GM18505 (cell line): ENCODE results near the gene SCML1.
"Not testable (repeated sequence)": the region's sequence is repeated elsewhere in the genome, so short reads cannot be mapped to it uniquely, and the experiment has no call there.

Experiments
- ATAC-seq: cut with Tn5 transposase; IDR thresholded peaks from one replicate; pipeline ENCODE4 v1.9.1; 2021; ENCODE audit not compliant: unreplicated experiment
- POLR2A ChIP-seq: IDR thresholded peaks from 4 replicates; pipeline ENCODE4 v1.6.1; 2011; ENCODE audit warnings: borderline replicate concordance; ENCODE audit not compliant: insufficient read depth, insufficient read length; ENCODE audit errors: extremely low read depth

Gene SCML1

DNA sequence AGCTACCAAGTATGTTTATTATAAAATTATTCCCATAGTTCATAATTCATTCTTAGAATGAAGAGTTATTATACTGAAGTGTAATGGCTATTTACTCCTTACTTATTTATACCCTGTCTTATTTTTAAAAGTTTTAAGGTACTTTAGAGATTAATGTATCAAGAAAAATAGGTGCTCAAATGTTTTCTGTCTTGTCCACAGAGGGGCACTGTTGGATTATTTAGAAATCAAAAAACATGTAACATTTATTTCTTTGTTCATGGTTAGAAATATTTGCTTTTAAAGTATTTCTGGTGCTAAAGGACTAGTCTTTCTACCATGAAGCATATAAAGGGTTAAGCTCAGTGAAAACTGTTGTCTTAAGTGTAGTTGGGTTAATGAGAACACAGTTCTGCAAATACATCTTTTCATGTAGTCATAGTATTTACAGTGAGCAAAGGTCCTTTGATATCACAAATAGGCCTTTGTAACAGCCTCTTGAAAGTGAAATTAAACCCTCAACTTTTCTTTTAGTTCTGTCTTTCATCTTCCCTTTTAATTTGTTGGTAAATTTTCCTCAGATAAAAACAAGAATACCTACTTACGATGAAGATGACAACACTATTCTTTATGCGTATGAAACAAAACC, 7.7 kb downstream of the SCML1 start:
- ATAC-seq = no peak
- TF ChIP-seq POLR2A = no peak

- ATAC-seq = no peak
Measured at GRCh38 chrX:17747692-17748091, 10.4 kb downstream of the SCML1 start.

DNA sequence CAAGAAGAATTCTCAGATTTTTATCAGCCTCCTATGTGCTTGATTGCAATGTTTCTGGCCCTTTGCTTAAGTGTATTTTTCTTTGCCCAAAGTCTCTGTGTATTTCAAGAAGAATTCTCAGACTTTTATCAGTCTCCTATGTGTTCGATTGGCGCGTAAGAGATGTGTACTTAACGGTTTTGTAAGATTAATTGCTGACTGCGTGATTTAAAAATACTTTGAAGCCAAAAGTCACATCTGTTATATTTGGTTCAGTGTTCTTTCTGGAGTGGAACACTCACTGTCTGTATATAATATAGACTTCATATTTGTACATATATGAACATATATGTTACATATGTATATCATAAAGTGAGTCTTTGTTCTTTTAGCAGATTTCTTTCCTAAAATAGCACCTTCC, 11.4 kb downstream of the SCML1 start:
- no peak for ATAC-seq
- TF ChIP-seq POLR2A = no peak

More at GRCh38 chrX:17747692-17748091, 10.4 kb downstream of the SCML1 start:
- no peak for TF ChIP-seq POLR2A

- no peak for TF ChIP-seq POLR2A
Measured at GRCh38 chrX:17750436-17750835, 13.1 kb downstream of the SCML1 start.

DNA sequence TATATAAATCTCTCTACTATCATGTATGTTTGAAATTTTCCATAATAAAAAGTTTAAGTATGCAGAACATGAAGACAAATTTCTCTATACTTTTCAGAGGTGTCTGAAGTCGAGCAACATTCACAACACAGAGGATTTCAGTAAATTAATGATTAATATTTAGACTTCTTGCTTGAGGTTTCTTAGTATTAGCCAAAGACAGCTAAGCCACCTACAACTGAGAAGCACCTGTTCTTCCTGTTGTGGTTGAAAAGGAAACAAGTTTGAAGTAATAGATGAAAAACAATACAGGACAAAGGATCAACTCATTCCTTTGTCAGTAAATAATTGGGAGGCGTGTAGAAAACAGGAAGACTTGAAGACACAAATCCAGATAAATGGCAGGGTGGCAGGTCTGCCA, 21.1 kb downstream of the SCML1 start:
- ATAC-seq = no peak
- no peak for TF ChIP-seq POLR2A

More at GRCh38 chrX:17750436-17750835, 13.1 kb downstream of the SCML1 start:
- no peak for ATAC-seq

- TF ChIP-seq POLR2A = no peak
Measured at GRCh38 chrX:17759990-17760389, 22.7 kb downstream of the SCML1 start.

GRCh38 chrX:17767734-17768133, 30.4 kb downstream of the SCML1 start:
- TF ChIP-seq POLR2A = no peak
- ATAC-seq = no peak

More at GRCh38 chrX:17759990-17760389, 22.7 kb downstream of the SCML1 start:
- ATAC-seq = no peak

GRCh38 chrX:17768997-17769396, 31.7 kb downstream of the SCML1 start:
- no peak for ATAC-seq
- no peak for TF ChIP-seq POLR2A

- TF ChIP-seq POLR2A = no peak
- ATAC-seq = no peak
Measured at GRCh38 chrX:17769701-17770269, 32.5 kb downstream of the SCML1 start.

DNA sequence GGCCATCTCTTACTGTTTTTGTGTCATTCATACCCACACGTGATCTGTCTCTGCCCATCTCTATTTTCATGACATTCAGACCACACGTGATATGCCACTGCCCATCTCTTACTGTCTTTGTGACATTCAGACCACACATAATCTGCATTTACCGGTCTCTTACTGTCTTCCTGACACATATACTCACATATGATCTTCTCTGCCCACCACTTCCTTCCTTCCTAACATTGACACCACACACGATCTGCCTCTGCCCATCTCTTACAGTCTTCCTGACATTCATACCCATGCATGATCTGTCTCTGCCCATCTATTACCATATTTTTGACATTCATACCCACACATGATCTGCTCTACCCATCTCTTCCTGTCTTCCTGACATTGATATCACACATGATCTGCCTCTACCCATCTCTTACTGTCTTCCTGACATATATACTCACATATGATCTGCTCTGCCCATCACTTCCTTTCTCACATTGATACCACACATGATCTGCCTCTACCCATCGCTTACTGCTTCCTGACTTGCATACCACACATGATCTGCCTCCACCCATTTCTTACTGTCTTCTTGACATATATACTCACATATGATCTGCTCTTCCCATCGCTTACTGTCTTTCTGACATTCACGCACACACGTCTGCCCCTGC, 36.1 kb downstream of the SCML1 start:
- TF ChIP-seq POLR2A = no peak
- no peak for ATAC-seq

- ATAC-seq = no peak
- TF ChIP-seq POLR2A = no peak
Measured at GRCh38 chrX:17774053-17774452, 36.8 kb downstream of the SCML1 start.

GRCh38 chrX:17778997-17779396, 41.7 kb downstream of the SCML1 start:
- TF ChIP-seq POLR2A = no peak
- no peak for ATAC-seq

GRCh38 chrX:17779434-17779833, 42.1 kb downstream of the SCML1 start:
- ATAC-seq = no peak
- no peak for TF ChIP-seq POLR2A

DNA sequence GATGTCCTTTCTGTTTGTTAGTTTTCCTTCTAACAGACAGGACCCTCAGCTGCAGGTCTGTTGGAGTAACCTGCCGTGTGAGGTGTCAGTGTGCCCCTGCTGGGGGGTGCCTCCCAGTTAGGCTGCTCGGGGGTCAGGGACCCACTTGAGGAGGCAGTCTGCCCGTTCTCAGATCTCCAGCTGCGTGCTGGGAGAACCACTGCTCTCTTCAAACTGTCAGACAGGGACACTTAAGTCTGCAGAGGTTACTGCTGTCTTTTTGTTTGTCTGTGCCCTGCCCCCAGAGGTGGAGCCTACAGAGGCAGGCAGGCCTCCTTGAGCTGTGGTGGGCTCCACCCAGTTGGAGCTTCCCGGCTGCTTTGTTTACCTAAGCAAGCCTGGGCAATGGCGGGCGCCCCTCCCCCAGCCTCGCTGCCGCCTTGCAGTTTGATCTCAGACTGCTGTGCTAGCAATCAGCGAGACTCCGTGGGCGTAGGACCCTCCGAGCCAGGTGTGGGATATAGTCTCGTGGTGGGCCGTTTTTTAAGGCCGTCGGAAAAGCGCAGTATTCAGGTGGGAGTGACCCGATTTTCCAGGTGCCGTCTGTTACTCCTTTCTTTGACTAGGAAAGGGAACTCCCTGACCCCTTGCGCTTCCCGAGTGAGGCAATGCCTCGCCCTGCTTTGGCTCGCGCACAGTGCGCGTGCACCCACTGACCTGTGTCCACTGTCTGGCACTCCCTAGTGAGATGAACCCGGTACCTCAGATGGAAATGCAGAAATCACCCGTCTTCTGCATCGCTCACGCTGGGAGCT, 49.5 kb downstream of the SCML1 start:
- ATAC-seq = not testable (repeated sequence)

GRCh38 chrX:17787557-17787956, 50.3 kb downstream of the SCML1 start:
- no peak for TF ChIP-seq POLR2A
- no peak for ATAC-seq
